GM18867 (cell line): Measurements from ENCODE around the gene TRABD.

Experiments
- ATAC-seq: cut with Tn5 transposase; IDR thresholded peaks from one replicate; pipeline ENCODE4 v1.9.1; 2021; ENCODE audit warnings: mild to moderate bottlenecking, moderate library complexity; ENCODE audit not compliant: unreplicated experiment

The TRABD gene

DNA sequence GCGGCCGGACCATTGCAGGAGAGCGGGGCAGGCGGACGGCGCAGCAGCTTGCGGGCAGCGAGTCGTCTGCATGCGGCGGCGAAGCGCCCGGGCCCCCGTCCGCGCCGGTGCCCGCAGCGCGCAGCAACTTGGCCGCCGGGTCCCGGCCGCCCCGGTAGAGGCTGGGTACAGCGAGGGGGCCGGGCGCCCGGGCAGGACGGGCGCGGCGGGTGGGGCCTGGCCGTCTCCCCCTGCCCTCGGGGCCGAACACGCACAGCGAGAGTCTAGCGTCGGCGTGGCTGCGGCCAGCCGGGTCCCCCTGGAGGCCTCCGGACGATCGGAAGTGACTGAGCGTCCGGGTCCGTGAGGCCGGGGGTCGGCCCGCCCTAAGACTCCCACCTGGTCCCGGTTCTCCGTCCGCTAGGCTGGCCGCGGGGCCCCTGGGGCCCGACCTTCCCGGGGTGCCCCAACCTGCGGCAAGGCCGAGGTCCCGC, 775 bp upstream of the TRABD start:
- no peak for ATAC-seq

DNA sequence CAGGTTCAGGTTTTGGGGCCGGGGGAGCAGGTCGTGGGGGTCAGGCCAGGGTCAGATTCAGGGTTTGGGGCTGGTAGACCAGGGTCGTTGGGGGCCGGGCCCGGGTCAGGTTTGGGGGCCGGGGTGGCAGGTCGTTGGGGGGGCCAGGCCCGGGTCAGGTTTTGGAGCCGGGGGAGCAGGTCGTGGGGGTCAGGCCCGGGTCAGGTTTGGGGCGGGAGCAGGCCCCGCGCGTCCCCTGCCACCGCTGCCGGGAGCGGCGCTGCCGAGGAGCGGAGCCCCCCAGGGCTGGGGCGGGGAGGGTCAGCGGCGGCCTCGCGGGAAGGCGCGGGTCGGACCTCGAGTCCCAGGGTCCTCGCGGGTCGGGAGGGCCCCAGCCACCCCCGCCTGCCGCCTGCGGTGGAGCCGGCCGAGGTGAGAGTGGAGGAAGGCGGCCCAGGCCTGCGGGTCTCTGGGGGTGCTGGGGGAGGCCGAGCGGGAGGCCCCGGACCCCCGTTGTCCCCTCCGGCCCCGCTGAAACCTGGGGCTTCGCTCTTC, 535 bp downstream of the TRABD start:
- ATAC-seq, result no peak

DNA sequence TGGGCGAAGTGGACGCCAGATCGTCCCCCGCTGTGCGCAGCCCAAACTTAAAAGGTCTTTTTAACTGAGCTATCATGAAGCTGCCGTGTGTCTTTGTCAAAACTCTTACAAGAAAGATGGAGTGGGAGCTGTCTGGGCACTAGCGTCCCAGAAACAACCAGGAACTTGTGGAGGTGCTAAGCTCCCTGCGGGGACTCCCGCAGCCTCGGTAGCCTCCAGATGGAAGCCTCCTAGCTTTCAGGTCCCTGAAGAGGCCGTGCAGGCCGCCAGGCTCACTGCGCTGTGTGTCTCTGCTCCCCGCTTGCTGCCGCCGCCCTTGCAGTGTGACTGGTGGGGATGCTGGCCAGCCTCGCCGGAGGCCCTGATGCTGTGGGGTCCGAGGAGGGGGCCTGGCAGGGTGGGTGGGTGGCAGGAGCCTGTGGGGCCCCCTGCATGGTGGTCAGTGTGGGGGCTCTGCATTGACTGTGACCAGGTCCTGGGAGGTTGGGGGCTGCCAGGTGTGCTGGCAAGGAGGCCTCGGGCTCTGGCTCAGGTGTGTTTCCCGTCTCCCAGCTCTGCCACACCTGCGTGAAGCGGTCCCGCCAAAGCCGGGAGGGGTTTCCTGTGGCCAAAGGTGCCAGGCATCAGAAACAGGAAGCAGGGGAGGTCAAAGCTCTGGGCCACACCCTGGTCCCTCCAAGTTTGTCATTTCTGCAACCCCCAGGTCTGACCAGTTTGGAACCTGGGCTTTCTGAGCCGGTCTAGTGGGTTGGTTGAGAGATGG, 1.2 kb downstream of the TRABD start:
- ATAC-seq, result no peak

DNA sequence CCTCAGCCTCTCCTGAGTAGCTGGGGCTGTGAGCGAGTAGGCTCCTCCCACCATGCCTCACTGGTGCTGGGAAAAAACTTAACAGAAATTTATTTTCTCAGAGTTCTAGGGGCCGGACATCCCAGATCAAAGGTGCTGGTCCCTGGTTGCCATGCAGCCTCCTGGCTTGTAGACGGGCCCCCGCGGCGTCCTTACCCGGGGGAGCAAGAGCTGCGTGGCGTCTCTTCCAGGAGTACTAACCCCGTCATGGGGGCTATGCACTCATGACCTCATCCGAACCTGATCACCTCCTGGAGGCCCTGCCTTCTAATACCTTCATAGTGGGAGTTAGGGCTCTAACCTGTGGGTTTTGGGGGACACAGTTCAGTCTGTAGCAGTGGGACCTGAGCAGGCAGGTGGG, 2.6 kb downstream of the TRABD start:
- no peak for ATAC-seq

DNA sequence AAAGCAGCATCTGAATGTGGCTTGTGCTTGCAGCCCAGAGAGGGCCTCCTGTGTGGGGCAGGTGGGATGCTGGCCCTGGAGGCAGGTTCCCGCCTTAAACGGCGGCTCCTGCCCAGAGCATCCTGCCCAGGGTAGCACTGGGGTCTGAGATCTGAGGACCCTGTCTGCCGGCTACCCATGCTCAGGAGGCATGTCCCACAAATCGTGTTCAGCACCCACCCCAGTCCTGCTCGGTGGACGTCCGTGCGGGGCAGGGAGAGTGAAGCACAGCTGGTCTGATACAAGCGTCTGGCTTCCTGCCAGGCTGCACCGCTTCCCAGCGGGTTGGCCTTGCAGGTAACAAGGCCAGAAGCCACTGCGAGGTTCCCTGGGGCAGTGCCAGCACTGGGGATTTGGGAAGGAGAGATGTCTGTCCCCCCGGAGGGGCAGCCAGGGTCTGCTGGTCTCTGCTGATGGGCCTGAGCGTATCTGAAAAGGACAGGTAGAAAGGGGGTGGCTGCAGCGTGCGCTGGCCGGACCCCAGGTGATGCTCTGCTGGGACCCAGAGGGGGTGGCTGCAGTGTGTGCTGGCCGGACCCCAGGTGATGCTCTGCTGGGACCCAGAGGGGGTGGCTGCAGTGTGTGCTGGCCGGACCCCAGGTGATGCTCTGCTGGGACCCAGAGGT, 3.6 kb downstream of the TRABD start:
- no peak for ATAC-seq

DNA sequence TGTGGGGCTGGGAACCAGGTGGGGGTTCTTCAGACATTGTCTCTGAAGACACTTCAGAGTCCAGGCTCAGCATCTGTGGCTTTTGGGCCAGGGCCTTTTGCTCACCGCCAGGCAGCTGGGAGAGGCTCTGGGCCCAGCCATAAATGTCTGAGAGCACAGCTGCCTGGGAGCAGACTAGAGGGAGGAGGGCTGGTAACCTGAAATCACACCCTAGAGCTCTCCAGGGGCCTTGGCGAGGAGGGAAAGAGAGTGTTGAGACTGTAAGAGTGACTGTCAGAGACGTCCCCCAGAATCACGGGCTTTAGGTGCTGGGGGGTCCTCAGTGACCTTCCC, 4.1 kb downstream of the TRABD start:
- ATAC-seq, result peak; percentile 0

DNA sequence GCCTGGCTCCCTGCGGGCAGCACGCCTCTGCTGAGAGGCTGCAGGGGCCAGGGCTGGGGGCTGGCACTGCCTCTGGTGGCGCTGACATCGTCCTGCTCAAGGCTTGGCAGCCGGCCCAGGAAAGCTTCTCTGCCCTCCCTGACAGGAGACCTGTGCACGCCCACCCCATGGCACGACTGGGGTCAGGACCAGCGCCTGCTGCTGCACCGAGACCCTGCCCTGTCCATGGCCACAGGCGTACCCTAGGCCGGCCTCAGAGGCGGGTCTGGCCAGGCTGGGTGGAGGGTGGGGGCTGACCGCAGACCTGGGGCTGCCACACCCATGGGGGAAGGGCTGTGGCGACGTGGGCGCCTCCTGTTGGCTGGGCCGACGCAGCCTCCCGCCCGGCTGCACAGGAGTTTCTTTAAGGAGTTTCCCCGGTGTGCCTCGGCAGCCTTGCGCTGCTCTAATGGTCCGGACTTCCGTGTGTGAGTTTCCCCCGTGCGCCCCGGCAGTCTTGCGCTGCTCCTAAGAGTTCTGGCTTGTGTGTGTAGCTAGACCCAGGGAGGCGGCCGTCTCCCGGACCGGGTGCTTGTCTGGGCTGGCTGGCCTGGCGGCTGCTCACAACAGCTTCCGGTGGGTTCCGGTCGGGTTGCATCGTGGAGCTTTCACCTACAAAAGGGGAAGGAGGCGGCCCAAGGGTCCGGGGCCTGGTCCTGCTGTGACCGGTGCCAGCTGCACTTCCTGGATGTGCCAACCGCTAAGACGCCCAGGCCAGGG, 4.6 kb downstream of the TRABD start:
- peak; percentile 36 for ATAC-seq

DNA sequence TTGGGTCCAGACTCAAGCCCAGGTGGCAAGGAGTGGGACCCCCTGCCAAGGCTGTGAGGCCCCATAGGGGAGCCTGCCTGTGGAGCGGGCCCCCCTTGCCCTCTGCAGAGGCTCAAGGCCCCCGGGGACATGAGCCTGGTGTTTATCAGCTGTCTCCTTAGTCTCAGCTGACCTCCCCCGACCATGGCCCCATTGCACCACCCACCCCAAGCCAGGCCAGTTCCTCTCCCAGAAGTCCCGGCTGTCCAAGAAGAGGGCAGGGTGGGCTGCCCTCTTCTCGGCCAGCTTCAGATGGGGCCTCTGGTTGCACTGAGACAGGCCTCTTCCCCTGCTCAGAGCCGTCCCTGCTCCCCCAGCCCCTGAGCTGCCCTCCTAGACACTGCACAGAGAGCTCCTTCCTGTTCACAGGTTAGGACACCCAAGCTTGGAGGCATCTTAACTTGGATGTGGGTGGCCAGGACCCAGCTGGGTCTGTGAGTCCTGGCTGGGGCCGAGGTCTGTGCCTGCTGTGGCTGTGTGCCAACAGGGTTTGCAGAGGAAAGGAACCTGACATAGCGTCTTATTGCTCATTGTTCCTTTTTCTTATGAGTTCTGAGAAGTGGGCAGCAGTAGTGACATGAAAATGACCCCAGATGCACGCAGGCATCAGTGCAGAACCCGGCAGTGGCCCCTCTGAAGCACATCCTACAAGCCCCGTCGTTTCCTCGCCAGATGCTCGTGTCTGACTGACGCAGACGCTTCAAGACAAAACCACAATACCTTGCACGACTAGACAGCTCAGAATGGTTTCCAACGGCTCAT, 5.4 kb downstream of the TRABD start:
- peak; percentile 24 for ATAC-seq

DNA sequence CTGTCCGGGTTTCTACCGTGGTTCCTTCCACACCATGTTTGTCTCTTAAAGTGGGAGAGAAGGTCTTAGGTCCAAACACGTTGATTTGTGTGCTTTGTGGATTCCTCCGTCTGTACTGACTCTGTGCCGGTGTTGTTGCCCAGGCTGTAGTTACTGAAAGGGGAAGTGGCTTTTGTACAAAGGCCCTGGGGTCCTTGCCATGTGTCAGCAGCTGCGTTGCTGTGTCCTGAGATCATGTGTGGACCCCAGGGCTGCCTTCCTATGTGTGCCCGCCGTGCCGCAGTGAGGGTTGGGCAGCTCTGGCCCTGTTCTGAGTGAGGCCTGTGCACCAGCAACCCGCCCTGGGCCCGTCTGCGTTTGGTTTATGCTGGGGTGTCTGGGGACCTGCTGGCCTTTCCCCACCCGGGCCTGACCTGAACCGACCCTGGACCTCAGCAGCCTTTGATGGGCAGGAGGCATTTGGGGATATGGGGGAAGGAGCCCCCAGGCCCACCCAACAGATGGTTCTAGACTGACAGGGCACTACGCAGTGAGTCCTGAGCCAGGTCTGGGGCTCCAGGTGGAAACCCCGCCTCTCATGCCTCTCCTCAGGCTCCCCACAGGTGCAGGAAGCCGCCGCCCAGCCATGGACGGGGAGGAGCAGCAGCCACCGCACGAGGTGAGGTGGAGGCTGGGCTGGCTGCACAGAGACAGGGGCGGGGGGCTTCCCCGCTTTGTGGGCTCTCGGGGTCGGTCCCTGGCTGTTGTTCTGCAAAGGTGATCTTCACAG, 6.9 kb downstream of the TRABD start:
- ATAC-seq, result no peak

DNA sequence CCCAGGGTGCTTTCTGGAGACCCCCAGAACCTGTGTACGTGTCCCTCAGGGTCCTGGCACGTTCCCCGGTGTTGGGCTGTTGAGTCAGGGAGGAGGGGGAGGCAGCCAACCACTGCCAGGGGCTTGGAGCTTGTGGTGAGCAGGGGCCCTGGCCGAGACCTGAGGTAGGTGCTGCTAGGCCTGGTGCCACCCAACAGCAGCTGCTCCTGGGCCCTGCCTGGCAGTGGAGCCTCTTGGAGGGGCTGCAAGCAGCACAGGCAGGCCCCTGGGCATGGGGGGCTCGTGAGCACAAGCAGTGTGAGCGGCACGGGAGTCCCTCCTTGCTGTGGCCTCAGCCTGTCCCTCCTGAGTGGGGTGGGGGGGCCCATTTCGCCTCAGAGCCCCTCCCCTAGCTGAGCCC, 7.9 kb downstream of the TRABD start:
- no peak for ATAC-seq

DNA sequence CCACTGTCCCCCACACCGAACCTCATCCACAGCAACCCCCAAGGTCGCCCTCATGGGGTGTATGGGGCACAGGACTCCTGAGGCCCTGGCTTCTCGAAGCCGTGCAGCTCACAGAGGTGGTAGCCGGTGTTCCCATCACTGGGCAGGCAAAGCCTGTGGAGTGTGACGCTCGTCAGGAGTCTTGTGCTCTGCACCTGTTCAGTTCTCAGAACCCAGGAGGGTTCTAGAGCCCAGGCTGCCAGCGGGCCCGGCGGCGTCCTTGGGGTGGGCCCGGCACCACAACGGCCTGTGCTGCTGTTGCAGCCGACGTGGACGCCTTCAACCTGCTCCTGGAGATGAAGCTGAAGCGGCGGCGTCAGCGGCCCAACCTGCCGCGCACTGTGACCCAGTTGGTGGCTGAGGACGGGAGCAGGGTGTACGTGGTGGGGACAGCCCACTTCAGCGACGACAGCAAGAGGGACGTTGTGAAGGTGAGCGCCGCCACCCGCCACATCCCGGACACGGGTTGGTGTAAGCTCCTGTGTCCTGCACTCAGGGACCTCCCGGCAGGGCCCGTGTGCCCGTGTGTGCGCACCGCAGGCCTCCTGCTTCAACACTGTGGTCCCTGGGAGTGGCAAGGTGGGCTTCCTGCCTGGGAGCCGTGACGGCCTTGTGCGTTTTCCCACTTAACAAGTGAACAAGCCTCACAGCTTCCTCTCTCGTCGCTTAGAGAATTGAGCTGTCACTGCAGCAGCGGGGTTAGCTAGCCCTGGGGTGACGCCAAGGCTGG, 8.5 kb downstream of the TRABD start:
- no peak for ATAC-seq

DNA sequence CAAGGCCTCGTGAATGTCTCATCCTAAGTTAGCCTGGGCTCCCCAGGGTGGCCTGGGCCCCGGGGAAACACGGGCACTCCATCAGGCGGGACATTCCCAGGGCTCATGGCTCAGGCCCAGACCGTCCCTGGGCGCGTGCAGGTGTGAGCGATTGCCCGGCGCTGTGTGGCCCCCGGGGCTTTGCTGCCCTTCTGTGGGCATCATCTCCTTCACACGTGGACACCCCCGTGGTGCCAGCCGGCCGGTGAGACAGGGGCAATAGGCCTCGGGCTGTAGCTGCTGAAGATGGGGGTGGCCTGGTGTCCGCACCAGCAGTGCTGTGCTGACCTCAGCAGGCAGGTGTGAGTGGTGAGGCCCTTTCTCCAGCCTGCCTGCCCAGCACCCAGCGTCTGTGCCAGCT, 10.5 kb downstream of the TRABD start:
- ATAC-seq, result no peak

DNA sequence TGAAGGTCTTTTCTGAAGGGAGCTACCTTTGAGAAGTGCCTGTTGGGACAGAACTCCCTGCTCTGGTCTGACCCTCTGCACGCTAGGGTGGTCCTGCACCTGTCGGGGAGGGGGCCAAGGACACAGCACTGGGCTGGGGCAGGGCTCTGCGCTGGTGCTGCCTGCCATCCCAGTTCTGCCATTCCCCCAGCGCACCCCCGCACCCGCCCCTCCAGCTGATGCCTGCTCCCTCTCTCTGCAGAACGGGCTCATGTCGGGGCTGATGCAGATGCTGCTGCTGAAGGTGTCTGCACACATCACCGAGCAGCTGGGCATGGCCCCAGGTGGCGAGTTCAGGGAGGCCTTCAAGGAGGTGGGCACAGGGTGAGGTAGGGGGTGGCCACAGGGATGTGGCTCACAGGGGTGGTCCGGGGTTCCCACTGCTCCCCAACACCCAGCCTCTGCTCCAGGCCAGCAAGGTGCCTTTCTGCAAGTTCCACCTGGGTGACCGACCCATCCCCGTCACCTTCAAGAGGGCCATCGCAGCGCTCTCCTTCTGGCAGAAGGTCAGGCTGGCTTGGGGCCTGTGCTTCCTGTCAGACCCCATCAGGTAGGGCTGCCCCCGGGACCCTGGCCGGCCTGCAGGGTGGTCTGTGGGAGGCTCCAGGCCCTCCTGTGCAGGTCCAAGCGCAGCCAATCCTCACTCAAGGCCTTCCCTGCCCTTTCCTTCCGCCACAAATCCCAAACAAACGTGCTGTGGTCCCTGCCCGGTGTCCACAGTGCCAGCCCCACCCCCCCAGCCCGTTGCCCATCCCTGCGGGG, 11.5 kb downstream of the TRABD start:
- no peak for ATAC-seq

DNA sequence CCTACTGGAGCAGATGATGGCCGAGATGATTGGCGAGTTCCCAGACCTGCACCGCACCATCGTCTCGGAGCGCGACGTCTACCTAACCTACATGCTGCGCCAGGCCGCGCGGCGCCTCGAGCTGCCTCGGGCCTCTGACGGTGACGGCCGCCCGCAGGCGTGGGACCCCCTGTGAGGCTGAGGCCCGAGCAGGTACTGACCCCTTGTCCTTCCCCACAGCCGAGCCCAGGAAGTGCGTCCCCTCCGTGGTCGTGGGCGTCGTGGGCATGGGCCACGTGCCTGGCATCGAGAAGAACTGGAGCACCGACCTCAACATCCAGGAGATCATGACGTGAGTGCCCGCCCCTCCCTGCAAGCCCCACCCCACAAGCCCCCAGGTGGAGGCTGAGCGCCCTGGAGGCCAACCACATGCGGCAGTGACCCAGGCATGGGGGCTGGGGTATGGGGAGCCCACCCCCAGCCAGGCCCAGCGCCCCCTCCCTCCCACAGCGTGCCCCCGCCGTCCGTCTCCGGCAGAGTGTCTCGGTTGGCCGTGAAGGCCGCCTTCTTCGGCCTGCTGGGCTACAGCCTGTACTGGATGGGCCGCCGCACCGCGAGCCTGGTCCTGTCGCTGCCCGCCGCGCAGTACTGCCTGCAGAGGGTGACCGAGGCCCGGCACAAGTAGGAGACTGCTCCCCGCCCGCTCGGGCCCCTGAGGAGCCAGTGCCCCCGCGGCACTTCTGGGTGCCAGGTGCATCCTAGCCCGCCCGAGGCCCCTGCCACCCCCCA, 12.3 kb downstream of the TRABD start:
- no peak for ATAC-seq

DNA sequence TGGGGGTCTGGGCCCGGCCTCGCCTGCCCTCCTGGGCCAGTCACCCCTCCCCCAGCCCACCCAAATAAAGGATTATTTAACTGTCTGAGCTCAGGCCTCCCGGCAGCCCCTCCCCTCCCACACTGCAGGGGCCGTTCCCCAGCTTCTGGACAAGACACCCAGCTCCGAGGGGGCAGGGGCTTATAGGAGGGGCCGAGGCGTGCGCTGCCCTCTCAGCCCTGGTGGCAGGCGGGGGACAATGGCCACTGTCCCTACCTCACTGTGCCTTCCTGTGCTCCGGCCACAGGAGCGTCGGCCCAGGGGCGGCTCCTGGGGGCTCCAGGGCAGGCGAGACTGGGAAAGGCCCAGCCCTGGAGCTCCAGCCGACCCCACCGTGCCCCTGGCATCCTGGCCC, 12.9 kb downstream of the TRABD start:
- no peak for ATAC-seq

DNA sequence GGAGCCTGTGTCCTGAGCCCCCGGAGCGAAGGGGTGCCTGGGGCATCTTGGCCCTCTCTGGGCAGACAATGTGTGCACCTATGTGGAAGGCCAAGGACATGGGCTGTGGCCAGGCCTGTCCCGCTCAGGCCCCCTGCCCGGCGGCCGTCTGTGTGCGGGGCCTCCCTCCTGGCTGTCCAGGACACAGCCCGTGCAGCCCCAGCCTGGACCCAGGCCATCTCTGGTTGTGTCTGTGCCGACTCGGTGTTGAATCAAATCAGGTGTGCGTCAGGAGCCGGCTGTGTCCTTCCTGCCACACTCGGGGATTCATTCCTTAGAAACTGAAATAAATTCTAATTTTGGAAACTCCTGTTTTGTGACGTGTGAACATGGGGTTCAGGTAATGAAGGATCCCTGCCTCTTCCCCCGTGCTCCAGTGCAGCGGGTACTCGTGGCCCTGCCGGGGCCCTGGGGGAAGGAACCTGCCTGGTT, 13.6 kb downstream of the TRABD start:
- no peak for ATAC-seq

DNA sequence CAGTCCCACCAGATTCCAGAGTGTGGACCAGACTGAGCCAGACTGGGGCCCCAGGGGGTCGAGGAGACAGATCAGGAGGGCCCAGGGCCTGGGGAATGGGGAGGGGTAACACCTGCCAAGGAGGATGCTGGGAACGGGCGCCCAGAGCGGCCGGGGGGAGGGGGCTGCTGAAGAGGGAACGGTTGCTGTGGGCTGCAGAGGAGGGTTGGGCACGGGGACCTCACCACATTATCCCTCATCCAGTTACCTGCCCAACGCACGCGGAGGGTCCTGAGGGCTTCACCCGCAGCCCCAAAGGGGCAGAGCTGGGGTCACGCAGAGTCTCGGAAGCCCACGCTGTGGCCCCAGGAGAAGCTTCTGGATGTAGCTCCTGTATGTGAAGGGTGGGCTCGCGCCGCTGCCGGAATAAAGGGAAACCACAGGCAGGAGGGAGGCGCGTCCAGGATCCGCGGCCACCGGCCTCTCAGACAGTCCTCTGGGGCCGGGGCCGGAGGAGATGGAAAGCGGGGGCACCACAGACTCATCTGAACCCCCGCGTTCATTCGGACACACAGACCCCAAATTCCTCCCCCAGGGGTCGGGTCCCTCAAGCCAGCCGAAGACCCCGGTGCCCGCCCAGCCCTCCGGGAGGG, 14.2 kb downstream of the TRABD start:
- peak; percentile 4 for ATAC-seq
